ENCODE data around the gene ITCH.

DNA sequence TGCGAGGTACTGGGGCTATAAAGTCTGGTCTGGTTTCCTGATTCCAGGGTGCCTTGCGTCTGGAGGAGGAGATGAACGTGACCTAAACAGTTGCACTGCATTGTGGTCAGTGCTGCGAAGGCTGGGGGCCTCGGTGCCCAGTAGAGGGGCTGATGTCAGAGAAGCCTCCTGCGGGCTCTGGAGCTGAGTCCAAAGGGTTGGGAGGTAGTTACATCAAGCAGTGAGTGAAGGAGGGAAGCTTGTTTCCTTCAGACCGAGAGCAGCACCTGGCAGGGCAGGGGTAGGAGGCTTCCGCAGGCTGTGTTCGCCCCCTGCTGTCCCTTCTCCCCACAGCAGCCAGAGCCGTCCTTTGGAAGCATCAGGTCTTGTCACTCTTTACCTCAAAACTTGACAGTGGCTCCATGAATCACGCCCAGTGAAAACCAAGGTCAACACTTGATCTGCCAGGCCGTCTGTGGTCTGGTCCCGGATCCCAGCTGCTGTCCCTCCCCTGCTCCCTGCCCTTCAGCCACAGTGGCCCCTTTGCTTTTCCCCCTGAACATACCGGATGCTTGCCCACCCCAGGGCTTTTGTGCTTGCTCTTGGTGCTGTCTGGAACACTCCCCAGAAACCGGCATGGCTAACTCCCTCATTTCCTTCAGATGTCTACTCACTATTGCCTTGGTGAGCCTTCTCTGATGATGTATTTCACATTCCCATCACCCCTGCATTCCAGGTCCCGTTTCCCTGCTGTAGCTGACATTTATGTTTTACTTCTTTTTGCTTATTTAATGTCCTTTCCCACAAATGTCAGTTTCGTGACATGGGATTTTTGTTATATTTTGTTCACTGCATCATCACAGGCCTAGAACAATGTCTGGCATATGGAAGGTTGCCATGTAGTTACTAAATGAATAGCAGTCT is 160.1 kb downstream of the ITCH start:
- TF ChIP-seq POLR2AphosphoS5 (IDR thresholded peaks at IDR 0.05) (no peak), POLR2A (IDR thresholded peaks at IDR 0.05) (no peak)

Measured in prostate gland (tissue), 1 donor.